ENCODE data around the gene FCF1.

FCF1 gene

GRCh38 chr14:74670726-74671411 is 42.1 kb upstream of the FCF1 start:
- DNase-seq (ENCODE audit: low spot score) = no peak
- TF ChIP-seq, protein P1, sequence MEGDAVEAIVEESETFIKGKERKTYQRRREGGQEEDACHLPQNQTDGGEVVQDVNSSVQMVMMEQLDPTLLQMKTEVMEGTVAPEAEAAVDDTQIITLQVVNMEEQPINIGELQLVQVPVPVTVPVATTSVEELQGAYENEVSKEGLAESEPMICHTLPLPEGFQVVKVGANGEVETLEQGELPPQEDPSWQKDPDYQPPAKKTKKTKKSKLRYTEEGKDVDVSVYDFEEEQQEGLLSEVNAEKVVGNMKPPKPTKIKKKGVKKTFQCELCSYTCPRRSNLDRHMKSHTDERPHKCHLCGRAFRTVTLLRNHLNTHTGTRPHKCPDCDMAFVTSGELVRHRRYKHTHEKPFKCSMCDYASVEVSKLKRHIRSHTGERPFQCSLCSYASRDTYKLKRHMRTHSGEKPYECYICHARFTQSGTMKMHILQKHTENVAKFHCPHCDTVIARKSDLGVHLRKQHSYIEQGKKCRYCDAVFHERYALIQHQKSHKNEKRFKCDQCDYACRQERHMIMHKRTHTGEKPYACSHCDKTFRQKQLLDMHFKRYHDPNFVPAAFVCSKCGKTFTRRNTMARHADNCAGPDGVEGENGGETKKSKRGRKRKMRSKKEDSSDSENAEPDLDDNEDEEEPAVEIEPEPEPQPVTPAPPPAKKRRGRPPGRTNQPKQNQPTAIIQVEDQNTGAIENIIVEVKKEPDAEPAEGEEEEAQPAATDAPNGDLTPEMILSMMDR (IDR thresholded peaks at IDR 0.05; ENCODE audit: extremely low read depth, insufficient read depth, missing control alignments) = no peak
- in situ Hi-C loops (cut with MboI; ENCODE audit: low pct_unique_long_range_greater_than_20kb, low sequenced_read_pairs, unreplicated experiment) = no loop called here

DNA sequence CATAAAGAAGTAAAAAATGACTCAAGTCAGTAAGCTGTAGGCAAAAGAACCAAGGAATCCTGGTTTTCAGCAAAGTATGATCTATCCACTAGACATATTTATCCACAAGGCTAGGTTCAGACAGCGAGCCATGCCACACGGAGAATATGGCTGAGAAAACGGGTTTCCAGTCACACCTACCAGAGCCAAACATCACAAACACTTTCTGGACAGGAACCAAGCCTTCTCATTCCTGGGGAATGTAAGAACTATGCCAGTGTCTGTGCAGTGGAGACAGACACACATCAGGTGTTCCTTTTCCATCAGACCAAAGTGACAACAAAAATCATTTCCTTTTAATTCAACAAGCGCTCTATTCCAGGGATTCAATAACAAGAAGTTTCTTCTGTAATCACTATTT is 41.2 kb upstream of the FCF1 start:
- in situ Hi-C loops (cut with MboI; ENCODE audit: low pct_unique_long_range_greater_than_20kb, low sequenced_read_pairs, unreplicated experiment) = no loop called here
- TF ChIP-seq, protein P1 (IDR thresholded peaks at IDR 0.05; ENCODE audit: extremely low read depth, insufficient read depth, missing control alignments) = no peak
- no peak for DNase-seq (ENCODE audit: low spot score)

- no peak for DNase-seq (ENCODE audit: low spot score)
- in situ Hi-C loops (cut with MboI; ENCODE audit: low pct_unique_long_range_greater_than_20kb, low sequenced_read_pairs, unreplicated experiment) = no loop called here
- TF ChIP-seq, protein P1 (IDR thresholded peaks at IDR 0.05; ENCODE audit: extremely low read depth, insufficient read depth, missing control alignments) = no peak
Observed at GRCh38 chr14:74673768-74674167, 39.2 kb upstream of the FCF1 start.

GRCh38 chr14:74675219-74675618 is 37.7 kb upstream of the FCF1 start:
- no peak for DNase-seq (ENCODE audit: low spot score)
- in situ Hi-C loops (cut with MboI; ENCODE audit: low pct_unique_long_range_greater_than_20kb, low sequenced_read_pairs, unreplicated experiment) = no loop called here
- TF ChIP-seq, protein P1 (IDR thresholded peaks at IDR 0.05; ENCODE audit: extremely low read depth, insufficient read depth, missing control alignments) = no peak

- in situ Hi-C loops (cut with MboI; ENCODE audit: low pct_unique_long_range_greater_than_20kb, low sequenced_read_pairs, unreplicated experiment) = no loop called here
- TF ChIP-seq, protein P1 (IDR thresholded peaks at IDR 0.05; ENCODE audit: extremely low read depth, insufficient read depth, missing control alignments) = no peak
- no peak for DNase-seq (ENCODE audit: low spot score)
Observed at GRCh38 chr14:74682169-74682952, 30.6 kb upstream of the FCF1 start.

DNA sequence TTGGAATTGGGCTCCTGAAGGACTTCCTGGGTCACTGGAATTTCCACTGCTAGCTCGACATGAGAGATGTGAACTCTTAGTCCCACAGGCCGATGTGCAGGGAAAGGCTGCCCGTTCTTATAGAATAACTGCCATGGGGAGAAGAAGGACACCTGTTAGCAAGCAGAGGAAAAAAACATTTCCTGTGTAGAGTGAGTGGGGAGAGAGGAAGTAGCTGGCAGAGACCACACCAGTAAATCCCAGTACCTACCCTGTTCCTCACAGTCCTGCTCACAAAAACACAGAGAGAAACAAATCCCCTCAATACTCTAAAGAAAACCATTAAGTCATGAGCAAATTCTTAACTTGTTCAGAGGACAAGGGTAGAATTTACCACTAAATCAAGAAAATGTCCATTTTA is 29.5 kb upstream of the FCF1 start:
- in situ Hi-C loops (cut with MboI; ENCODE audit: low pct_unique_long_range_greater_than_20kb, low sequenced_read_pairs, unreplicated experiment) = no loop called here
- TF ChIP-seq, protein P1 (IDR thresholded peaks at IDR 0.05; ENCODE audit: extremely low read depth, insufficient read depth, missing control alignments) = no peak
- DNase-seq (ENCODE audit: low spot score) = no peak
